Breast epithelium (tissue), 3 donors: ENCODE results near the gene ECM1.

ENCODE experiments used
- CTCF ChIP-seq, 3 donors: fragments of 450-650 bp; IDR thresholded peaks; one replicate each; pipeline ENCODE4 v1.5.1; 2016 to 2017; ENCODE audit warnings: antibody characterized with exemption in 3 of 3, mild to moderate bottlenecking in 3 of 3, moderate library complexity in 3 of 3
- POLR2A ChIP-seq: fragments of 450-650 bp; IDR thresholded peaks from one replicate; pipeline ENCODE4 v1.6.1; 2016; ENCODE audit warnings: antibody characterized with exemption, mild to moderate bottlenecking, moderate library complexity
- POLR2AphosphoS5 ChIP-seq, 3 donors: sonication (generic); formaldehyde crosslinking; IDR thresholded peaks; one replicate each; pipeline ENCODE4 v1.6.1; 2017; ENCODE audit warnings: antibody characterized with exemption in 3 of 3

- peak; percentile 73 to 80 (median 76) for TF ChIP-seq CTCF (IDR thresholded peaks at IDR 0.05)
- TF ChIP-seq POLR2AphosphoS5 (IDR thresholded peaks at IDR 0.05): no peak
- no peak for TF ChIP-seq POLR2A
These were observed 43.5 kb upstream of the ECM1 start for GRCh38 chr1:150464422-150464826.
